ENCODE measurements around the gene BIRC3. TPM values are rescaled to one million over a fixed set of nuclear protein-coding genes. Genes with fewer than 3 reads are reported as not detected.
"Not testable (repeated sequence)": the region's sequence is repeated elsewhere in the genome, so short reads cannot be mapped to it uniquely, and the experiment has no call there.

Gene BIRC3
- total RNA-seq, 2 donors from 2014 or later = 62.3 to 75.6 TPM

GRCh38 chr11:102286292-102286691 is 31.0 kb upstream of the BIRC3 start:
- DNase-seq (ENCODE audit: low spot score) (no peak), ATAC-seq (no peak)
- Mint-ChIP-seq H3K4me1 (ENCODE audit: low read depth in 2 of 2) (peaks cover 0 to 3% of the 10 kb centered on the region in 2 donors), H3K27me3 (no peaks in the 10 kb centered on the region), H3K4me3 (no peak overlapping the region), H3K27ac (no peak overlapping the region), H3K9me3 (no peaks in the 10 kb centered on the region), H3K36me3 (no peaks in the 10 kb centered on the region)

GRCh38 chr11:102287964-102288724 is 29.1 kb upstream of the BIRC3 start:
- Mint-ChIP-seq H3K4me1 (ENCODE audit: low read depth in 2 of 2) (peaks cover 0 to 3% of the 10 kb centered on the region in 2 donors), H3K27me3 (no peaks in the 10 kb centered on the region), H3K36me3 (no peaks in the 10 kb centered on the region), H3K27ac (no peak overlapping the region), H3K4me3 (peak overlapping the region; percentile 35), H3K9me3 (no peaks in the 10 kb centered on the region)
- peak; percentile 68 to 80 for ATAC-seq
- no peak for DNase-seq (ENCODE audit: low spot score)

- no peak for ATAC-seq
- H3K9me3 Mint-ChIP-seq = no peaks in the 10 kb centered on the region
- H3K27ac Mint-ChIP-seq = no peak overlapping the region
- no peaks in the 10 kb centered on the region for H3K27me3 Mint-ChIP-seq
- peaks cover under 1 to 3% of the 10 kb centered on the region in 2 donors for H3K4me1 Mint-ChIP-seq (ENCODE audit: low read depth in 2 of 2)
- H3K4me3 Mint-ChIP-seq = peak overlapping the region; percentile 35
- DNase-seq (ENCODE audit: low spot score) = no peak
- H3K36me3 Mint-ChIP-seq = no peaks in the 10 kb centered on the region
These were observed 28.6 kb upstream of the BIRC3 start for GRCh38 chr11:102288725-102289083.

- peaks cover 7% of the 10 kb centered on the region in 2 donors for H3K4me1 Mint-ChIP-seq (ENCODE audit: low read depth in 2 of 2)
- no peak for ATAC-seq
- no peak for DNase-seq (ENCODE audit: low spot score)
- H3K9me3 Mint-ChIP-seq = no peaks in the 10 kb centered on the region
- H3K27ac Mint-ChIP-seq = no peak overlapping the region
- no peaks in the 10 kb centered on the region for H3K27me3 Mint-ChIP-seq
- no peak overlapping the region for H3K4me3 Mint-ChIP-seq
- no peaks in the 10 kb centered on the region for H3K36me3 Mint-ChIP-seq
These were observed 27.7 kb upstream of the BIRC3 start for GRCh38 chr11:102289592-102289991.

- no peaks in the 10 kb centered on the region for H3K27me3 Mint-ChIP-seq
- DNase-seq (ENCODE audit: low spot score) = no peak
- no peak overlapping the region for H3K4me3 Mint-ChIP-seq
- no peak overlapping the region for H3K27ac Mint-ChIP-seq
- H3K4me1 Mint-ChIP-seq (ENCODE audit: low read depth in 2 of 2) = peaks cover 13 to 14% of the 10 kb centered on the region in 2 donors
- ATAC-seq = no peak
- no peaks in the 10 kb centered on the region for H3K9me3 Mint-ChIP-seq
- H3K36me3 Mint-ChIP-seq = no peaks in the 10 kb centered on the region
These were observed 25.5 kb upstream of the BIRC3 start for GRCh38 chr11:102291831-102292230.

DNA sequence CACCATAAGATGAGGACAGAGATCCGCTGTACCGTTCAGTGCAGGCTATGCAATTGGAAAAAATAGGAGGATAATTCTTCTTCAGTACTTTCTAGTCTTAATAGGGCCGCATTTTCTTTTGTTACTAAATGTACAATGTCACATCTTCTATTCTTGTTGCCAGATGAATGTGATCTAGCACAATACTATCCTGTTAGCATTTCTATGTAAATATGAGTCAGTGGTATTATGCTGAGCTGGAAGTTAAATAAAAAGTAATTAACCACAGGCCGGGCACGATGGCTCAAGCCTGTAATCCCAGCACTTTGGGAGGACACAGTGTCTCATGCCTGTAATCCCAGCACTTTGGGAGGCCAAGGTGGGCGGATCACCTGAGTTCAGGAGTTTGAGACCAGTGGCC is 24.4 kb upstream of the BIRC3 start:
- Mint-ChIP-seq H3K36me3 (no peaks in the 10 kb centered on the region), H3K4me1 (ENCODE audit: low read depth in 2 of 2) (peaks cover 13 to 16% of the 10 kb centered on the region in 2 donors), H3K4me3 (peak overlapping the region; percentile 97), H3K9me3 (no peaks in the 10 kb centered on the region), H3K27ac (peak overlapping the region in 1 of 2 donors; percentile 46), H3K27me3 (no peaks in the 10 kb centered on the region)
- DNase-seq (ENCODE audit: low spot score) (no peak), ATAC-seq (no peak)

- H3K27me3 Mint-ChIP-seq = no peaks in the 10 kb centered on the region
- peak; percentile 79 to 83 for ATAC-seq
- peaks cover 13% of the 10 kb centered on the region in 2 donors for H3K4me1 Mint-ChIP-seq (ENCODE audit: low read depth in 2 of 2)
- H3K9me3 Mint-ChIP-seq = no peaks in the 10 kb centered on the region
- no peaks in the 10 kb centered on the region for H3K36me3 Mint-ChIP-seq
- H3K4me3 Mint-ChIP-seq = peak overlapping the region; percentile 97
- peak overlapping the region; percentile 82 to 86 for H3K27ac Mint-ChIP-seq
- no peak for DNase-seq (ENCODE audit: low spot score)
These were observed 23.2 kb upstream of the BIRC3 start for GRCh38 chr11:102293873-102294601.

DNA sequence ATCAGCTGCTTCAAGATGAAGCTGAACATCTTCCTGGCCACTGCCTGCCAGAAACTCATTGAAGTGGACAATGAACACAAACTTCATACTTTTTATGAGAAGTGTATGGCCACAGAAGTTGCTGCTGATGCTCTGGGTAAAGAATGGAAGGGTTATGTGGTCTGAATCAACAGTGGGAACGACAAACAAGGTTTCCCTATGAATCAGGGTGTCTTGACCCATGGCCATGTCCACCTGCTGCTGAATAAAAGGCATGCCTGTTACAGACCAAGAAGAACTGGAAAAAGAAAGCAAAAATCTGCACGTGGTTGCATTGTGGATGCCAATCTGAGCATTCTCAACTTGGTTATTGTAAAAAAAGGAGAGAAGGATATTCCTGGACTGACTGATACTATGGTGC is 22.2 kb upstream of the BIRC3 start:
- Mint-ChIP-seq H3K27ac (peak overlapping the region; percentile 15 to 51), H3K9me3 (no peaks in the 10 kb centered on the region), H3K4me1 (ENCODE audit: low read depth in 2 of 2) (peaks cover 19% of the 10 kb centered on the region in 2 donors), H3K4me3 (peak overlapping the region; percentile 11), H3K36me3 (peaks cover 5% of the 10 kb centered on the region), H3K27me3 (peaks cover 0 to 5% of the 10 kb centered on the region in 2 donors)
- ATAC-seq (no peak), DNase-seq (ENCODE audit: low spot score) (no peak)

GRCh38 chr11:102296757-102297156 is 20.5 kb upstream of the BIRC3 start:
- not testable (repeated sequence) for DNase-seq (ENCODE audit: low spot score); H3K36me3 Mint-ChIP-seq; H3K27ac Mint-ChIP-seq; H3K9me3 Mint-ChIP-seq; ATAC-seq; H3K4me3 Mint-ChIP-seq; H3K27me3 Mint-ChIP-seq
- H3K4me1 Mint-ChIP-seq (ENCODE audit: low read depth in 2 of 2) = peaks cover 22 to 23% of the 10 kb centered on the region in 2 donors

- not testable (repeated sequence) for H3K27ac Mint-ChIP-seq; ATAC-seq; DNase-seq (ENCODE audit: low spot score); H3K9me3 Mint-ChIP-seq; H3K27me3 Mint-ChIP-seq; H3K4me3 Mint-ChIP-seq
- Mint-ChIP-seq H3K4me1 (ENCODE audit: low read depth in 2 of 2) (peaks cover 19 to 28% of the 10 kb centered on the region in 2 donors), H3K36me3 (peaks cover 11% of the 10 kb centered on the region)
These were observed 16.4 kb upstream of the BIRC3 start for GRCh38 chr11:102300837-102301236.

DNA sequence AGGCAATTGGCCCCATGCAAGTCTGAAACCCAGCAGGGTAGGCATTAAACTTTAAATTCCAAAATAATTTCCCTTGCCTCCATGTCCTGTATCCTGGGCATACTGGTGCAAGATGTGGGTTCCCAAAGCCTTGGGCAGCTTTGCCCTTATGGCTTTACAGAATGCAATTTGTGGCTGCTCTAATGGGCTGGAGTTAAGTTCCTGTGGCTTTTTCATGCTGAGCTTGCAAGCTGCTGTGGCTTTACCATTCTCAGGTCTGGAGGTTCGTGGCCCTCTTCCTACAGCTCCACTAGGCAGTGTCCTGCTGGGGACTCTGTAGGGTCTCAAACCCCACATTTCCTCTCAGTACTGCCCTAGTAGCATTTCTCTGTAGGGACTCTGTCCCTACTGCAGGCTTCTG is 15.0 kb upstream of the BIRC3 start:
- Mint-ChIP-seq H3K4me1 (ENCODE audit: low read depth in 2 of 2) (peaks cover 27 to 34% of the 10 kb centered on the region in 2 donors), H3K36me3 (peaks cover 11% of the 10 kb centered on the region), H3K27me3 (peaks cover 0 to 5% of the 10 kb centered on the region in 2 donors), H3K4me3 (no peak overlapping the region), H3K9me3 (peaks cover 4% of the 10 kb centered on the region), H3K27ac (no peak overlapping the region)
- DNase-seq (ENCODE audit: low spot score) (no peak), ATAC-seq (no peak)

DNA sequence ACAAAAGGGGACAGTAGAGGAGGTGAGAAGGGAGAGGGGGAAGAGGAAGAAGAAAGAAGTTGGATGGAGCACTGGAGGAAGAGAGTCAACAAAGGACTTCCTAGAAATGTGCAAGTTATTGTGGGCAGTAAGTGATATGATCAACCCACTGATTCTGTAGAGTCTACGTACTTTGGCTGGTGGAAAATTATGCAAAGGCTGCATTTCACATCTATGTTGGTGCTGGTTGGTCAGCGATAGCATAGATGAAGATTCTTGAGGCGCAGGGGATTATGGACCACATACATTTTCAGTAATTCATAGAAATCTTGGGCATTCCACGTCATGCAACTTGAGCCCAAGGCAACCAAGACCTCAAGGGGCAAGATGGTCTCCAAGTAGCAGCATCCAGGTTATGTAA is 12.6 kb upstream of the BIRC3 start:
- Mint-ChIP-seq H3K4me3 (peak overlapping the region; percentile 21), H3K27ac (peak overlapping the region in 1 of 2 donors; percentile 4), H3K9me3 (peaks cover 4% of the 10 kb centered on the region), H3K4me1 (ENCODE audit: low read depth in 2 of 2) (peaks cover 28 to 33% of the 10 kb centered on the region in 2 donors), H3K36me3 (peaks cover 8% of the 10 kb centered on the region), H3K27me3 (peaks cover 0 to 2% of the 10 kb centered on the region in 2 donors)
- DNase-seq (ENCODE audit: low spot score) = no peak
- ATAC-seq = peak in 1 of 2 donors; percentile 61

DNA sequence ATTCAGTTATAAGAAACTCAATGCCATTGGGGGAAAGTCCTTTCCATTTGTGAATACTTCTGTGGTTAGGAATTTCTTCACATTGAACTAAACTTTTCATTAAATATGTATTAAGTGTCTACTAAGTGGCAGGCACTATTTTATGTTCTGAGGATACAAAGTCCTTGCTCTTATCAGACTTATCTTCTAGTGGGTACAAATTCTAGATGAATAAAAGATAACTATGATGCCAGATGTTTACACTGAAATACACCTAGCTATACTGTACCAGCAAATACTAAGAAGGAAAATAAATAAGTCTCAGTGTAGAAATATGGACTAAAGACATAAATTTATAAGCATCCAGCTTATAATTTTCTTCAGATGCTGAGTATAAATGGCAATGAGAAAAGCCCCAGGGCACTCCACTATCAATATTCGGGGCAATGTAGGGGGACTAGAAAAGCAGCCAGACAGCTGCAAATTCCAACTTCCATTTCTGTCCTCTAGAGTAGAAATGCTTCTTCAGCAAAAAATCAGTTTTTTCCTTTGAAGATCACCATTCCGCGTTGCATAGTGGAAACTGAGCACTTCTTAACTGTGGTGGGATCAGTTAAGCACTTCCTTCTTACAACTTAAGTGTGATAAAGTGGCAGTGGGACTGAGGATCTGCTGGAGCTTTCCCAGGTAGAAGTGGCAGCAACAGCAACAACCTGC is 11.8 kb upstream of the BIRC3 start:
- ATAC-seq (no peak), DNase-seq (ENCODE audit: low spot score) (no peak)
- Mint-ChIP-seq H3K4me1 (ENCODE audit: low read depth in 2 of 2) (peaks cover 24 to 26% of the 10 kb centered on the region in 2 donors), H3K27ac (no peak overlapping the region), H3K4me3 (peak overlapping the region; percentile 43), H3K9me3 (peaks cover 4% of the 10 kb centered on the region), H3K27me3 (no peaks in the 10 kb centered on the region), H3K36me3 (peaks cover 6% of the 10 kb centered on the region)
